GM03348 (cell line): ENCODE measurements around the gene AVEN.
"Not testable (repeated sequence)": the region's sequence is repeated elsewhere in the genome, so short reads cannot be mapped to it uniquely, and the experiment has no call there.

Source experiments
- DNase-seq: peaks from one replicate; pipeline ENCODE4 v3.0.0; 2012; ENCODE audit warnings: low spot score

Gene AVEN

DNA sequence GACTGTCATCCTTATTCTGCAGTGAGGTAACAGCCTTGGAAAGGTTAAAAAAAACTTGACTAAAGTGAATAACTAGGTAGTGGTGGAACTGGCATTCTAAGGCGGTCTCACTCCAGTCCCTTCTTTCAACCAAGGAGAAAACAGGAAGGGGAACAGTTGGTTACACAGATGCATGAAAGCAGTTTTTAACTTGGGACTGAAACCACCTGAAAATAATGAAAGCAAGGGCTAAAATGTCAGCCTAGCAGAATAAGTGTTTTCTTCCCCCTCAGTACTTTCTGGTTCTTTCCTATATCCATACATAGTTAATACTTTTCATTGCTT is 748 bp upstream of the AVEN start:
- DNase-seq, result no peak

DNA sequence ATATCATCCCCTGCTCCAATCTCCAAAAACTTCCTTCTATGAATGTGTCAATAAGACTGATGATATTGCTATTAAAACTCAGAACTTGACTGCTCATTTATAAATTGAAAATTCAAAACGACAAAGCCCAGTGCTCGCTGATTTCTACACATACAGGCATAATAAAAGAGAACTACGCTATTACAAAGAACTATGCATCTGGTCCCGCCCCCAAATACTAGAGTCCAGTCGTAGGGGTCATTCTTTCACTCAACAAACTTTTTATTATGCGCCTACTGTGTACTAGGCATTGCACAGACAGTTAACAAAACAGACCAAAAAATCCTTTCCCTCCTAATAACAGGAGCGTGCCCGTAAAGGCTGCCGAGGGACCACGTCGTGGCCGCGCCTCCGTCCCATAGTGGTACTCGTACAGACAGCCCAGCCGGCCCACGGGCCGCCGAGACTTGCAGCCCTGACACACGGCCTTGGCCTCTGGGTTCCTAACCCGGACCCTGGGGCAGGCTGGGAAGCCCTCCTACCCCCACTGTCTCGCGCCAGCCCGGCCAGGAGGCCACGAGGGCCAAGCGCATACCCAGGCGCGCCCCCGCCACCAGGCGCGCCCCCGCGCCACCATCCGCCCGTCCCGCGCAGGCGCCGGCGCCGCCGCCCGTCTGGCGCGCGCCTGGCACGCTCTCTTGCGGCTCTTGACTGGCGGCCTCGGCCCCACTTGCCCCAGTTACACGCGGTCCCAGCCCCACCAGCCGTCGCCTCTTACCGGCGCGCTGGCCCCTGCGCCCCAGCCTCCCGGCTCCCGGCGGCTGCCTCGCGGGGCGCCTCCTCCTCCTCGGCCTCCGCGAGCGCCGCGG is 757 bp downstream of the AVEN start:
- peak; percentile 96 for DNase-seq

DNA sequence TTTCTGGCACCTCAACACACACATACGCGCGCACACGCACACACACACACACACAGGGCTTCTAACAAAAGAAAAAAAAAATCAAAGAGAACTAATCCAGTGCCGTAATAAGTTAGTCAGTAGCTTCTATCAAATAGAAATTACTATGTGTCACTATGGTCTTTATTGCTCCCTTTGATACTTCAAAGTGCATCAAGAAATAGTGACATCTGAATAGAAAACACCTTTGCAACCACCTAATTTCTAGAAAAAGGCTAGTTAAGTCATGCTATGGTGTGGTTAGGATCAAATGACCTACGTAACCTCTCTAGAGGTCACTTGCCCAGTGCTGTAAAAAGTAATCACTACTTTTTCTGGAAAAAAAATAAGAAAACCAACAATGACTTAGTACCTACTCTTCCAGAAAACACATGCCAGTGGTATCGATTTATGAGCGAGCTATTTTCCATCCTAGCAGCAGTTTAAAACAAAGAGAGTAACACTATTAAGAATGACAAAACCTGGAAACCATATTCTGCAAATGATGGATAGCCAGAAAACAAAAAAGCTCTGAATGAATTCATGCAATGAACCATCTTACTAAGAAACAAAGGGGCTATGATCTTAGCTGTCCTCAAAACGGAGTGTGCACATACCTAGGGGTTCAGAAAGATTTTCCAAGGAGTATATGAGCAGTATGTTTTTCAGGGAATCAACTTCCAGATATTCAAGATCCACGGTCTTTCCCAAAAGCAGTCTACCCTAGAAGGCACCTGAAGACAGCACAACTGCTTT is 6.8 kb downstream of the AVEN start:
- DNase-seq, result no peak

DNA sequence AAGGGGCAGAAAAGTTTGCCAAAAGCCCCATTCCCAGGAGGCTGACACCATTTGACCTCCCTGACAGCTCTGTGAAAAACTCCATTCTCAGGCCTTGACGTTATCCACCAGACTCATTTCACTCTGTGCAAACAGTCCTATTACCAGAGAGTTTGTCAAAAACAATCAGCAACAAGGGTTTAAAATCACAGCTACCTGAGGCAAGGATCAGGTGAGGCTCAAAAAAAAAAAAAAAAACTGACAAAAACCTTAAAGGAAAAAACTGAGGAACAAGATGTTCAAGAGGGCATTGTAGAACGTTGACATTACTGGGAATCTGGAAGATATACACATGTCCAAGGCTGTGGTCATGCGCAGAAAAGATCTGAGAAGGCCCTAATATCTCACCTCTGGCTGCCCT is 11.4 kb downstream of the AVEN start:
- no peak for DNase-seq

DNA sequence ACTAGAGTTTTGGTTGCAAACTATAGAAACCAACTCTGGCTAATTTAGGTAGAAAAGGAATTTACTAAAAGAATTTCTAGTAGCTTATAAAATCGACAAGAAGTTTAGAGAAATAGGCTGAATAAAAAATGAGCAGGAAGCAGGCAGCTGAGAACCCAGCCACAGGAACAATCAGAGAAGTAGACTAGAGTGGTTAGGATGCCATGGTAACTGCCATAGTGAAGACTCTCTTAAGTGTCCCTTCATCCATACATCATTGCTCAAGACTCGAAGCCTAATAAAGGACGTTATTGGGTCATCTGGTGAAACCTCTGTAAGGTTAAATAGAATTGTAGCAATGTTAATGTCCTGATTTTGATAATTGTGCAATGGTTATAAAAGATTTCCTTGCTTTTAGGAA is 13.8 kb downstream of the AVEN start:
- DNase-seq, result no peak

DNA sequence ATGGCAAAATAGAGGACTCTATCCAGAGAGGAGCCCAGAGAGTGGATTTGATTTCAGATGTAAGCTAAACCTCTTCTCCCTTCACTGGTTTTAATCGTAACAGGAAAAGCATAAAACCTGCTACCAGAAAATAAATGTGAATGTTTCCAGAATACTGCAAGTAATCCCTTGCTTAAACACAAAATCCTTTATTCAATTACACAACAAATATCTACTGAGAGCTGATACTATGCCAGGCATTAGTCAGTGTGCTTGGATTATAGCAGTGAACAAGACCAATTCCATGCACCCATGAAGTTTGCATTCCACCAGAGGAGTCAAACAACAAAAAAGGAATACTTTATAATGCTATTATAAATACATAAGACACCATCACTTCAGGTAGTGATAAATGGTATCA is 15.1 kb downstream of the AVEN start:
- peak; percentile 26 for DNase-seq

DNA sequence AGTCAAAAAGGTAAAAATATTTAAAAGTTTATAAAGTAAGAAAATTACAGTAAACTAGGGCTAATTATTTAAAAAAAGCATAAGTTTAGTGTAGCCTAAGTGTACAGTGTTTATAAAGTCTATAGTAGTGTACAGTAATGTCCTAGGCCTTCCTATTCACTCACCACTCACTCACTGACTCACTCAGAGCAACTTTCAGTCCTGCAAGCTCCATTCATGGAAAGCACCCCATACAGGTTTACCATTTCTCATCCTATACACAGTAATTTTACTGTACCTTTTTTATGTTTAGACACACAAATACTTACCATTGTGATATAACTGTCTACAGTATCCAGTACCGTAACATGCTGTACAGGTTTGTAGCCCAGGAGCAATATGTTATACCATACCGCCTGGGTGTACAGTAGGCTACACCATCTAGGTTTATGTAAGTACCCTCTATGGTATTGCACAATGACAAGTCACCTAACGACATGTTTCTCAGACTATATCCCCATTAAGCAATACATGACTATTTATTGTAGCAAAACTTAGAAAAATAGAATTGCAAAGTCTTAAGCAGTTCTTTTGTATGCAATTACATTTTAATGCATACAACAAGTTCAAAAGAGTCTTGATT is 19.5 kb downstream of the AVEN start:
- DNase-seq, result no peak

DNA sequence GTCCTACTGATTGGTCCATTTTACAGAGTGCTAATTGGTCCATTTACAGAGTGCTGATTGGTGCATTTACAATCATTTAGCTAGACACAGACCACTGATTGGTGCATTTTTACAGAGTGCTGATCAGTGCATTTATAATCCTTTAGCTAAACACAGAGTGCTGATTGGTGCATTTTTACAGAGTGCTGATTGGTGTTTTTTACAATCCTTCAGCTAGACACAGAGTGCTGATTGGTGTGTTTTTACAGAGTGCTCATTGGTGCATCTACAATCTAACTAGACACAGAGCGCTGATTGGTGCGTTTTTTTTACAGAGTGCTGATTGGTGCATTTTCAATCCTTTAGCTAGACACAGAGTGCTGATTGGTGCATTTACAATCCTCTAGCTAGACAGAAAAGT is 20.3 kb downstream of the AVEN start:
- DNase-seq, result not testable (repeated sequence)

DNA sequence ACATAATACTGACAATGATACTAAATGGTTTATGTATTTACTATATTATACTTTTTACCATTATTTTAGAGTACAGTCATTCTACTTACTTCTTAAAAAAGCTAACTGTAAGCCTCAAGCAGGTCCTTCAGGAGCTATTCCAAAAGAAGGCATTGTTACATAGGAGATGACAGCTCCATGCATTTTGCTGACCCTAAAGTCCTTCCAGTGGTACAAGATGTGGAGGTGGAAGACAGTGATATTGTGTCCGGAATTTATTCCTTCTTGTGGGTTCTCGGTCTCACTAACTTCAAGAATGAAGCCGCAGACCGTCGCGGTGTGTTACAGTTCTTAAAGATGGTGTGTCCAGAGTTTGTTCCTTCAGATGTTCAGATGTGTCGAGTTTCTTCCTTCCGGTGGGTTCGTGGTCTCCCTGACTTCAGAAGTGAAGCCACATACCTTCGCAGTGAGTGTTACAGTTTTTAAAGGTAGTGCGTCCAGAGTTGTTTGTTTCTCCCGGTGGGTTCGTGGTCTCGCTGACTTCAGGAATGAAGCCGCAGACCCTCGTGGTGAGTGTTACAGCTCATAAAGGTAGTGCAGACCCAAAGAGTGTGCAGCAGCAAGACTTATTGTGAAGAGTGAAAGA is 20.9 kb downstream of the AVEN start:
- DNase-seq, result no peak

DNA sequence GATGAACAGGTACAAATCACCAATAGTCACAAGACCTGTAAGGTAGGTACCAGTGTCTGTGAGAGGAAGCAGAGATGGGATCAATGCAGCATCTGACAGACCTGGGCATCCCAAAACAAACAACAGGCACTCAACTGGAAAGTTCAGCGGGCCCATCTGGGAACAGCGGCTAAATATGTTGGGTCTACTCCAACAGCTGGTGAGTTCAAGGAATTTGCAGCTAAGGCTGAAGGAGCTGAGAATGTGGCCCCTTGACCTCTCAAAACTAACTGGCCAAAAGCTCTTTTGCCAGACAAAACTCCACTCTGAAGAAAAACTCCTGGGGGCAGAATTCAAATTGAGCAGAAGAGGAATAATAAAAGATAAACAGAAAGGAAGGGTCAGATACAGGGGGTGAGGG is 24.4 kb downstream of the AVEN start:
- DNase-seq, result no peak

DNA sequence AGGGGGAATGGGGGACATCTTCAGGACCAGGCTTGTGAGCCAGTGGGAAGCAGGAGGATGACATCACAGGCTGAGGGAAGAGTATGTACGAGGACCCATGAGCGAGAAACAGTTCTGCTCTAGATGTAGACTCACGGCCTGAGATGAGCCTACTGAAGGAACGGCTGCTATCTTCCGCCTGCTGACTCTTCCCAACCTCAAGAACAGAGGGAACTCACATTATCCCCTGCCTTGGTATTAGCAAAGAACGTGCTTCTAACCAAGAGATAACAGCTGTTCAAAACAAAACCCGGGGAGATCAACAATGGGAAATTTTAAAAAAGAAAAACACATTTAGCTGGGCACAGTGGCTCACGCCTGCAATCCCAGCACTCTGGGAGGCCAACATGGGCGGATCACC is 25.3 kb downstream of the AVEN start:
- no peak for DNase-seq

DNA sequence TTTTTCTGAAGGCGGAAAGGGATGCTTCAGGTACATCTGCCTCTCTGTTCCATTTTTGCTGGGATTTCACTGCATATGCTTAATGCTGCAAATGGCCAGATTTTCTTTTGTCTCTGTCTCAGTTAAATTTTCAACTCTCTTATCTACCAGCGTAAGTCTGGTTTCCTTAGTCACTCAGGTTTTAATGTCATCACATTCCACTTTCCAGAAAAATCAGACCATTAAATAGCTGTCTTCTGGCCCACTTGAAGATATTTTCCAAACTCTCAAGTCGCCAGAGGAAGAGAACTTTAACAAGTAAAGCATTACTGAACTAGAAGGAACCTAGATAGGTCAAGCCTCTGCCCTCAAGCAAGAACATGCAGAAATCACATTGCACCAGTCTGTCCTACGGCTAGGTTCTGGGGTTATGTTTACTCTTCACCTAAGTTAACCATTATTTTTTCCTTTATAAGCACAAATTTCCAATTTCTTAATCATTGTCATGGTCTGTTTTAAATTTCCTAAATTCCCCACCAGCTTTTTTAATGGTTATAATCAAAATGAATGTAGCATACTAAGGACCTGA is 26.5 kb downstream of the AVEN start:
- DNase-seq, result no peak

DNA sequence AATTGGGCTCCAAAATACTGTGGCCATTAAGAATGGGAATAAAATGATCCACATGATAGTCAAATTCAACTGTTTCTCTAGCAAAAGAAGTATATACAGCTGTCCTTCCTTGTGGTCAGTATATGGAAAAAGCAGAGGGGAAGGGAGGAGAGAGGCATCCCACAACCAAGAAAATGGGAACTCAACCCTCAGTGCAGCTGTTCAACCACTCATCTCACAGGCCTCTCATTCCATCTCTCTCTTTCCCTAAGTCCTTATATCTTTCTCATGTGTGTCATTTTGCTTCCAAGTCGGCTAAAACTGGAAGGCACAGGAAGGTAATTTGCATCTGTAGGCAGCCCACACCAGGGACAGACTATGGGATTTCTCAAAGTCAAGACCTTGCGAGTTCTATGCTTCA is 27.5 kb downstream of the AVEN start:
- no peak for DNase-seq

DNA sequence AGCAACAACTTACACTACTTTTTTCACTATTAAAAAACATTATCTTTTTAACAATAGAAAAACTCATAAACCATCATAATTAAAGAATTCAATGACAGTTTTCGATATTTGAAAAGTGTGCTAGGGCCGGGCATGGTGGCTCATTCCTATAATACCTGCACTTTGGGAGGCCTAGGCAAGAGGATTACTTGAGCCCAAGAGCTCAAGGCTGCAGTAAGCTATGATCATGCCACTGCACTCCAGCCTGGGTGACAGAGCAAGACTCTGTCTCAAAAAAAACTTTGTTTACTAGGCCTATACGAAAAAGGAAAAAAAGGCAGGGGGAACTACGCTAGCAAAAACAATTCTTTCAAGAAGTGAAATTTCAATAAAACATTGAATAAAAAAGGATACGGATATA is 28.1 kb downstream of the AVEN start:
- DNase-seq, result no peak

DNA sequence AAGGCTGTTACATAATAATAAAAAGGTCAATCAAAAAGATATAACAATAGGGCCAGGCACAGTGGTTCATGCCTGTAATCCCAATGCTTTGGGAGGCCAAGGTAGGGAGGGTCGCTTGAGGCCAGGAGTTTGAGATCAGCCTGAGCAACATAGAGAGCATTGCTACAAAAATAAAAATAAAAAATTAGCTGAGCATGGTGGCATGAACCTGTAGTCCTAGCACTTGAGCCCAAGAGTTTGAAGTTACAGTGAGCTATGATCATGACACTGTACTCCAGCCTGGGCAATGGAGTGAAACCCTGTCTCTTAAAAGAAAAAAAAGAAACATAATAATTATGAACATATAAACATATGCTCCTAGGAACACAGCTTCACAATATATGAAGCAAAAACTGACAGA is 29.3 kb downstream of the AVEN start:
- DNase-seq, result no peak

DNA sequence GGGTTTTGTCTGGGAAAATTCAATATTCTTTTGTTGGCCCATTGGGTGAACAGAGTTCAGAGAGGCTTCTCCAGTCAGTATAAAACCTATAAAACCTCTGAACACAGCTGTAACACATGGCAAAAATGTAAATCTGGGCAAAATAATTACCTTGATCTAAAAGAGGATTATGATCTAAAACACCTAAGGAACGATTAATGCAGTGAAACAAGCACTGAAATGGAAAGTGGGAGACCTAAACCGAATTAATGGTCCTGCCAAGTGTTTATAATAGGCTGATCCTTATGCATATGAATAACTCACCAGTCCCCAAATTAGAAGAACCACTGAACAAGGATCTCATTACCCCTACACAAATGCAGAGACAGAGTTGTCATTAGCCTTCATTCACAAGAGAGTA is 32.6 kb downstream of the AVEN start:
- no peak for DNase-seq

DNA sequence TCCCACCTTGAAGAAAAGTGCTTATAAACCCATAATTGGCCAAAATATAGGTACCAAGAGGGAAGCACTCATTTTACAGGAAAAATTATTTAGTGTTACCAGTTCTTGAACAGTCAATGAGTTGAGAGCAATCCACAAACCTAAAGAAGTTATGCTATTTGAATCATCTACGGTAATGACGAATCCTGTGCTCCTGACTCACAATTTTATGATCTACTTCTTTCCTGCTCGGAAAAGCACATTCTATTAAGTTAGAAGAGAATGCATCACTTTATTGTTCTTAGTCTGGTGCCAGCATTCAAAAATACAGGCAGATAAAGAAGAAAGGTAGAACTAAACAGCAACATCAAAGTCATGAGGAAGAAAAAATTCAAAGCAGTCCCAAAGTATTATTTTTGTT is 37.5 kb downstream of the AVEN start:
- peak; percentile 16 for DNase-seq

DNA sequence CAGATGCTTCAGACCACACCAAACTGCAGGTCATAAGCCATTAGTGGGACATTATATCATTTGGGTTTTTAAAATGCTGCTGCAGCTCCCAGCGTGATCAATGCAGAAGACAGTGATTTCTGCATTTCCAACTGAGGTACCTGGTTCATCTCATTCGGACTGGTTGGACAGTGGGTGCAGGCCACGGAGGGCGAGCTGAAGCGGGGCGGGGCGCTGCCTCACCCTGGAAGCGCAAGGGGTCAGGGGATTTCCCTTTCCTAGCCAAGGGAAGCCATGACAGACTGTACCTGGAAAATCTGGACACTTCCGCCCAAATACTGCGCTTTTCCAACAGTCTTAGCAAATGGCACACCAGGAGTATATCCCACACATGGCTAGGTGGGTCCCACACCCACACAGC is 43.3 kb downstream of the AVEN start:
- not testable (repeated sequence) for DNase-seq

DNA sequence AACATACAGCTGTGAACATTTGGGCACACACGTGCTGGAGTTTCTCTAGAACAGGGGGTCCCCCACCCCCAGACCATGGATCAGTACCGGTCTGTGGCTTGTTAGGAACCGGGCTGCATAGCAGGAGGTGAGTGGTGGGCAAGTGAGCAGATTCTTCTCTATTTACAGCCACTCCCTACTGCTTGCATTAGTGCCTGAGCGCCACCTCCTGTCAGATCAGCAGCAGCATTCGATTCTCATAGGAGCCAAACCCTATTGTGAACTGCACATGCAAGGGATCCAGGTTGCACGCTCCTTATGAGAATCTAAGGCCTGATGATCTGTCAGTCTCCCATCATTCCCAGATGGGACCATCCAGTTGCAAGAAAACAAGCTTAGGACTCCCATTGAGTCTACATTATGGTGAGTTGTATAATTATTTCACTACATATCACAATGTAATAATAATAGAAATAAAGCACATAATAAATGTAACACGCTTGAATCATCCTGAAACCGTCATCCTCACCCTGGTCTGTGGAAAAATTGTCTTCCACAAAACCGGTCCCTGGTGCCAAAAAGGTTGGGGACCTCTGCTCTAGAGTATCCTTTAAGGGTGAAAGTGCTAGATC is 44.9 kb downstream of the AVEN start:
- DNase-seq, result no peak

DNA sequence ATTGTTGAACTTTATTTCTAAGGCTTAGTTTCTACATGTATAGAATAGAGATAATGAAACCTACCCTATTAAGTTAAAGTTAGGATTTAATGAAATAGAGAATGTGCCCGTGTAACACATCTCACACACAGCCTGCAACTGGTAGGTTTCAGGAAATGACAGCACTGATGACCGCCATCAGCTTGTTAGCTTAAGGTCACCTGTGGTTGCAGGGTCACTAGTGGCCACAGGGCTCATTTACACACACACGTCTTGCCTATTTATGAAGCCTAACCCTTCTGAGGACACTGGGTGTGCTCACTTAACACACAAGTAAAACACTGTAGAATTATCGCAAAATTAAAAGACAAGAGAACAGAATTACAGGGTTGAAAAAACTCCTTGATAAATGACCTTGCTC is 50.6 kb downstream of the AVEN start:
- no peak for DNase-seq

DNA sequence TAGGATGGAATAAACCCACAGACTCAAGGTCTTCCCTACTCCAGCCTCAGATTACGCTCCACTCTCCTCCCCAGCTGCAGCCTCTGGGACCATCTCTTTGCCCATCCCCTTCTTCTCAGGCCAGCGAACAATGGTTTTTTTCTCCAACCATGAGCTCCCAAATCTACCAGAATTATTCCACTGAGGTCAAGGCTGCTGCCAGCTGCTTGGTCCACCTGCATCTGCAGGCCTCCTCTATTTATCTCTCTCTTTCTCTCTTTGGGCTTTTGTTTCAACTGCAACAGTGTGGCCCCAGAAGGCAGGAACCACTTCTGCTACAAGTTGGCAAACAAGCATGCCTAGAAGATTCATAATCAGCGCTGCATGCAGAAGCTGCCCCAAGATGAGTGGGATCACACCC is 51.6 kb downstream of the AVEN start:
- DNase-seq, result no peak

DNA sequence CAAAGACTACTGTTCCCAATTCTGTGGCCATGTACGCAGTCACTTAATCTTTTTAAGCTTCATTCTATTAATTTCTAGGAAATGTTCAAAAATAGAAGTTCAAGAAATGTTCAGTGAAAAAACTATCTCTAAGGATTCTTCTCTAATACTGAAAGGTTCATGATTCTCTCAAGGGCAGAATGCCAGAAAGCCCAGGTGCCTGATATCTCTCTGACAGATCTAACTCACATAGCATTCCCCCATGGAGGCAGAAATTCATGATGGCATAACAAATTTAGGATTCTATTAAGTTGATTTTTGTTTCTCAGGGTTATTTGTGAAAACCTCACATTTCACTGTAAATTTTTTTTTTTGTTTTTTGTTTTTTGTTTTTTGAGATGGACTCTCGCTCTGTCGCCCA is 53.3 kb downstream of the AVEN start:
- no peak for DNase-seq
